HG03064 (cell line): ENCODE data around the gene CLEC1B.
"Not testable (repeated sequence)": the region's sequence is repeated elsewhere in the genome, so short reads cannot be mapped to it uniquely, and the experiment has no call there.

Experiments used
- ATAC-seq: cut with Tn5 transposase; IDR thresholded peaks from one replicate; pipeline ENCODE4 v1.9.1; 2021; ENCODE audit warnings: low read depth; ENCODE audit not compliant: unreplicated experiment

CLEC1B gene

GRCh38 chr12:9975614-9976013 lies 23.3 kb downstream of the CLEC1B start:
- ATAC-seq = no peak

GRCh38 chr12:9974731-9975130 lies 24.2 kb downstream of the CLEC1B start:
- not testable (repeated sequence) for ATAC-seq

DNA sequence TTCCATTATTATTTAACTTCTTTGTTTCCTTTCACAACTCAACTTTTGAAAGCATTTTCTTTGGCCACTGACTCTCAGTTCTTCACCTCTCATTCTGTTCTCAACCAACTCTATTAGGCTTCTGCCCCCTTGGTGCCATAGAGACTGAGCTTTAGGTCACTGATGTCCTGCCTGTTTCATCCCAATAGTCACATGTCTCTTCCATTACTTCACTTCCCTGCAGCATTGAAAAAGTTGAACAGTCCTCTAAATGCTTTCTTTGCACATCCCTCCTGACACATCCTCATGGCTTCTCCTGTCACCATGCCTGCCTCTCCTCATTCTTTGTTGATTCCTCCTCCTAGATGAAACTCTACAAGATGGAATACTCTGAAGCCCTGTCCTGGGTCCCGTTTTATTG lies 25.0 kb downstream of the CLEC1B start:
- no peak for ATAC-seq

- no peak for ATAC-seq
These were observed 27.7 kb downstream of the CLEC1B start, which contains the start of gene CLEC12A for GRCh38 chr12:9971181-9971580. Gene CLEC12A (plus strand): TSS chr12:9971409. CDS start chr12:9971597, 188 bp downstream.

GRCh38 chr12:9969673-9970072 lies 29.2 kb downstream of the CLEC1B start:
- no peak for ATAC-seq

- no peak for ATAC-seq
These were observed 37.0 kb downstream of the CLEC1B start for GRCh38 chr12:9961901-9962300.

DNA sequence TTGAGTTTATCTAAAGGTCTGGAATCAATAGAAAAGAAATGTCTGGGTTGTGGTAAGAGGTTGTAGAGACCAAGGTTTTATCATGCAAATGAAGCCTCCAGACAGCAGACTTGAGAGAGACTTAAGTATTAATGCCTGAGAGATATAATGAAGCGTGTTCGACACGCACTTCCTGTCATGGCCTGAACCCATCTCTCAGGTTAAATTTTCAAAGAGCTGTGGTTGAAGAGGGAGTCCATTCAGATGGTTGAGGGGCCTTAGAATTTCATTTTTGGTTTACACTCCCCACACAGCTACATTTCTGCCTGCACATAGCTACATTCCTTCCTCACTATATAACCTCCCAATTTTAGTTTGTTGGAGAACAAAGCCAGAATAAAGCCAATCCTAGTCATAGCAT lies 37.8 kb downstream of the CLEC1B start:
- ATAC-seq = no peak

DNA sequence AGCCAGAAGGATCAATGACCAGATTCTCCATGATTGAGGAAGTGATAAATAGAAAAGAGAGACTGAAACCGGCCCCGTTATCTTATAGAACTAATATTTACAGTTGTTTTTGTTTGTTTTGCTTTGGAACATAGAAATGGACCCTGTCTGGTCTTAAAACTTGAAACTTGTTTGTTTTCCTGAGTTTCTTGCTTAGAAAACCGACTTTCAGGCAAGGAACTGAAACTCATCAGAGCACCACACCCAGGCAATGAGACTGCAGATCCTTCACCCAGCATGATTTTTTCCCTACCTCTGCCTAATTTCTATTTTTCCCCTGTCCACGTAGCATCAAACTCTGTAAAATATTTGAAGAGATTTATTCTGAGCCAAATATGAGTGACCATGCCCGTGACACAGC lies 38.3 kb downstream of the CLEC1B start:
- no peak for ATAC-seq

- ATAC-seq = no peak
These were observed 41.1 kb downstream of the CLEC1B start for GRCh38 chr12:9957834-9958233.

- ATAC-seq = not testable (repeated sequence)
These were observed 45.8 kb downstream of the CLEC1B start for GRCh38 chr12:9952954-9953729.

DNA sequence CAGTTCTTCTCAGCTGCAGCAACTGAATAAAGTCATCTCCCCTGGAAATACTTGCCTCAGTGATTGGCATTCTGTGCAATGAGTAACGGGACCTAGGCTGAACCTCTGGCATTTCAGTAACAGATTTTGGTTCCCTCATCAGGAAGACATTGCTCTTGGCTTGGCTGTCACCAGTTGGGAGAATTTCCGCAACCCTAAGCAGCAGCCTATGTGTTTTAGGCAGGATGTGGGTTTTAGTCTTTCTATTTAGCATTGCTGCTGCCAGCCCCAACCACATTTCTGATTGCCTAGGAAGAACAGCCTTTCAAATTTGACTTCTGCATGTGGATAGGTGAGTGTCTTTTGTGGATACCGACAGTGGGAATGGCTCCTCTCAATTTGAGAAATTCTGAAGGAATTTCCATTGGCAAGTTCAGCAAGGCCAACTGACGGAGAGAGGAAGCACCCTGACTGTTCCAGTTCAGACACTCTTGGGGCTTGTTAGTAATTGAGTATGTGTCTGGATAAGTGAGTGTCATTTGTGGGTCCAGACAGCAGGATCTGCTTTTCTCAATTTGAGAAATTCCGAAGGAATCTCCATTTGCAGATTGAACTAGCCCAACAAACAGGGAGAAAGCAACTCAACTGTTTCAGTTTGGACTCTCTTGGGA lies 47.8 kb downstream of the CLEC1B start:
- ATAC-seq = no peak

DNA sequence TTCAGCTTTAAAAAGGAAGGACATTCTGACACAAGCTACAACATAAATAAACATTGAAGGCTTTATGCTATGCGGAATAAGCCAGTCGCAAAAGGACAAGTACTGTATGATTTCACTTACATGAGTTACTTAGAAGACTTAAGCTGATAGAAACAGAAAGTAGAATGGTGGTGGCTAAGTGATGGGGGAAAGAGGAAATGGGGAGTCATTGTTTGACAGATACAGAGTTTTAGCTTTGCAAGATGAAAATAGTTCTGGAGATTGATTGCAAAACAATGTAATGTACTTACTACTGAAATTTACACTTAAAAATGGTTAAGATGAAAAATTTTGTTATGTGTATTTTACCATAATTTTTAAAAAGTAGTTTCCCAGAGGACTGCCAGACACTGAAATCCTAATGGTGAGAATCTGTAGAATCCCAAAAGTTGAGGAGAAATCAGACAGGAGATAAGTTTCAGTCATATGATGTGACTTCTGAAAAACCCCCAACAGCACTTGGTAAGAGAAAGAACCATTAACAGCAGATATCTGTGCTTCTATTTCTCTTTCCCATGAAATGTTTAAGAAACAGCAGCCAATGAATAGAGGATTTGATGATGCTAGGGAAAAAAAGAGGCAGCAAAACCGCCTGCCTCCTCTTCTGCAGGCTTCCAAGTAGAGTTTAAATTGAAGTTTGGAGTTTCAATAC lies 50.2 kb downstream of the CLEC1B start:
- ATAC-seq = peak; percentile 86

DNA sequence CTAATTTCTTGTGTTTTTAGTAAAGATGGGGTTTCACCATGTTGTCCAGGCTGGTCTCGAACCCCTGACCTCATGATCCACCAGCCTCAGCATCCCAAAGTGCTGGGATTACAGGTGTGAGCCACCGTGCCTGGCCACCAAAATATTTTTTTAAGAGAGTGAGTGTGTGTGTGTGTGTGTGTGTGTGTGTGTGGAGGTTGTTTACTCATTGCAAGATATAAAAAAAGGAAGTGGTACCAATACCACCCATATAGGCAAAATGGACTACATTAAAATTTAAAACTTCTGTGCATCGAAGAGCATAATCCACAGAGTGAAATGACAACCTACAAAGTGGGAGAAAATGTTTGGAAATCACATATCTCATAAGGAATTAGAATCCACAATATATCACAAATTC lies 51.2 kb downstream of the CLEC1B start:
- no peak for ATAC-seq

DNA sequence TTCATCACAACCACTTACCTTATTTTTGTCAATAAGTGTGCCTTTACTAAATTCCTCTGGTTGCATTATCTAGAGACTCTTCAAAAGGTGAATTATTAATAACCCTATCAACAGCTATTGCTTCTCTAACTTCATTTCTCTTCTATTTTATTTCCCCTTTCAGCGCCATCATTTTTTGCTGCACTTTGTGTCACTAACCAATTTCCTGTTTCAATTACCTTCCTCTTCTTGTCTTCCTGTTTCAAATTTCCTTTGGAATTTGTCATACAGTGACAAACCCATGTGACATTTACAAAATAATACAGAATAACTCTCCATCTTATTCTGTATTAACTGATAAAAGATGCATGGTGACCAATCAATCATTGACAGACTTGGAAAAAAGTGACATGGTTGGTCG lies 54.5 kb downstream of the CLEC1B start:
- no peak for ATAC-seq

DNA sequence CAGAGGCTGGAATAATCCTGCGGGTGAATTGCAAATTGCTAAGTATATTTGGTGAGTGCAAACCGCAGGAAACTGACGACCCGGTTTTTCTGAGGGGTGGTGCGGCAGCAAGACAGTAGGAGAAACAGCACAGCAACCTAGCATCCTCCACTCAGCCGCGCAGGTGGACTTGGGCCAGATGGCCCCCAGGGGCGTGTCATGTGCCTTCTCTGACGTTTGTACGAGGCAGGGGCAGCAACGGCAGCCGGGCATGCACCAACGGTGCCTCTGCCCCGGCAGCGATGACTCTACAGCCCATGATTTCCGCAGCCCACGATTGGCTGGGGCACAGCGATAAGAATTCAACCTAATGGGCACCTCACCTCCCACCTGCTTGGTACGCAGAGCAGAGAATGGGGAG lies 55.7 kb downstream of the CLEC1B start:
- no peak for ATAC-seq
